RWPE2 (cell line): Measurements from ENCODE around the gene TRIM72.

ENCODE experiments used
- ATAC-seq: fragments of 200-7000 bp; cut with Tn5 transposase; 3 replicates; pipeline ENCODE4 v1.9.1; 2021; ENCODE audit warnings: low read depth
- DNase-seq: peaks from one replicate; pipeline ENCODE4 v3.0.0-alpha.2; 2020; ENCODE audit warnings: low spot score
- H3K27ac ChIP-seq: fragments of 450-650 bp; 2 replicates; pipeline ENCODE4 v1.5.1; 2017; ENCODE audit warnings: mild to moderate bottlenecking; ENCODE audit not compliant: poor library complexity, severe bottlenecking
- H3K27me3 ChIP-seq: fragments of 250-450 bp; sonication (Bioruptor Pico); 2 replicates; pipeline ENCODE4 v1.5.1; 2021; ENCODE audit warnings: mild to moderate bottlenecking, moderate library complexity; ENCODE audit not compliant: insufficient read depth, poor library complexity, severe bottlenecking
- H3K36me3 ChIP-seq: fragments of 250-450 bp; sonication (Bioruptor Pico); 2 replicates; pipeline ENCODE4 v1.5.1; 2020; ENCODE audit warnings: low read depth, mild to moderate bottlenecking, moderate library complexity
- H3K4me1 ChIP-seq: fragments of 250-450 bp; sonication (Bioruptor Pico); 2 replicates; pipeline ENCODE4 v1.5.1; 2021; ENCODE audit warnings: mild to moderate bottlenecking, moderate library complexity; ENCODE audit not compliant: insufficient read depth, poor library complexity, severe bottlenecking
- H3K4me3 ChIP-seq: fragments of 250-450 bp; sonication (Bioruptor Pico); 2 replicates; pipeline ENCODE4 v1.5.1; 2021; ENCODE audit warnings: mild to moderate bottlenecking, moderate library complexity; ENCODE audit not compliant: severe bottlenecking
- H3K9me3 ChIP-seq: fragments of 250-450 bp; sonication (Bioruptor Pico); 2 replicates; pipeline ENCODE4 v1.5.1; 2021; ENCODE audit warnings: mild to moderate bottlenecking, moderate library complexity; ENCODE audit not compliant: severe bottlenecking
- TF ChIP-seq, protein P1 (sequence below): fragments of 450-650 bp; IDR thresholded peaks from one replicate; pipeline ENCODE4 v1.5.1; 2017; ENCODE audit warnings: mild to moderate bottlenecking, moderate library complexity; ENCODE audit not compliant: poor library complexity, severe bottlenecking

The TRIM72 gene

DNA sequence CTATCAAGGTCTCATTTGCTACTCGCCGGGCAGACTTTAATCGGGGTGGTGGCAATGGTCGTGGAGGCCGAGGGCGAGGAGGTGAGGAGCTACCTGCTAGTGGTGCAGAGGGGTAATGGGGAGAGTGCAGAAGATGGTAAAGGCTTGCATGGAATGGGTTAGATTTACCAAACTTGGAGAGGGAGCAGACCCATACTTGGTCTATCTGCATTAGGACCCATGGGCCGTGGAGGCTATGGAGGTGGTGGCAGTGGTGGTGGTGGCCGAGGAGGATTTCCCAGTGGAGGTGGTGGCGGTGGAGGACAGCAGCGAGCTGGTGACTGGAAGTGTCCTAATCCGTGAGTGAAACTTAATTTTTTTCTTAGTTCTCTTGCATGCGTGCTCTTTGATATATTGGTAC is 23.9 kb upstream of the TRIM72 start:
- peaks cover 100% of the 10 kb centered on the region for H3K36me3 ChIP-seq
- no peak overlapping the region for H3K4me3 ChIP-seq
- no peak for ATAC-seq
- no peaks in the 10 kb centered on the region for H3K9me3 ChIP-seq
- DNase-seq = peak; percentile 19
- TF ChIP-seq, protein P1, sequence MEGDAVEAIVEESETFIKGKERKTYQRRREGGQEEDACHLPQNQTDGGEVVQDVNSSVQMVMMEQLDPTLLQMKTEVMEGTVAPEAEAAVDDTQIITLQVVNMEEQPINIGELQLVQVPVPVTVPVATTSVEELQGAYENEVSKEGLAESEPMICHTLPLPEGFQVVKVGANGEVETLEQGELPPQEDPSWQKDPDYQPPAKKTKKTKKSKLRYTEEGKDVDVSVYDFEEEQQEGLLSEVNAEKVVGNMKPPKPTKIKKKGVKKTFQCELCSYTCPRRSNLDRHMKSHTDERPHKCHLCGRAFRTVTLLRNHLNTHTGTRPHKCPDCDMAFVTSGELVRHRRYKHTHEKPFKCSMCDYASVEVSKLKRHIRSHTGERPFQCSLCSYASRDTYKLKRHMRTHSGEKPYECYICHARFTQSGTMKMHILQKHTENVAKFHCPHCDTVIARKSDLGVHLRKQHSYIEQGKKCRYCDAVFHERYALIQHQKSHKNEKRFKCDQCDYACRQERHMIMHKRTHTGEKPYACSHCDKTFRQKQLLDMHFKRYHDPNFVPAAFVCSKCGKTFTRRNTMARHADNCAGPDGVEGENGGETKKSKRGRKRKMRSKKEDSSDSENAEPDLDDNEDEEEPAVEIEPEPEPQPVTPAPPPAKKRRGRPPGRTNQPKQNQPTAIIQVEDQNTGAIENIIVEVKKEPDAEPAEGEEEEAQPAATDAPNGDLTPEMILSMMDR = no peak
- no peaks in the 10 kb centered on the region for H3K27me3 ChIP-seq
- no peak overlapping the region for H3K27ac ChIP-seq
- no peaks in the 10 kb centered on the region for H3K4me1 ChIP-seq

DNA sequence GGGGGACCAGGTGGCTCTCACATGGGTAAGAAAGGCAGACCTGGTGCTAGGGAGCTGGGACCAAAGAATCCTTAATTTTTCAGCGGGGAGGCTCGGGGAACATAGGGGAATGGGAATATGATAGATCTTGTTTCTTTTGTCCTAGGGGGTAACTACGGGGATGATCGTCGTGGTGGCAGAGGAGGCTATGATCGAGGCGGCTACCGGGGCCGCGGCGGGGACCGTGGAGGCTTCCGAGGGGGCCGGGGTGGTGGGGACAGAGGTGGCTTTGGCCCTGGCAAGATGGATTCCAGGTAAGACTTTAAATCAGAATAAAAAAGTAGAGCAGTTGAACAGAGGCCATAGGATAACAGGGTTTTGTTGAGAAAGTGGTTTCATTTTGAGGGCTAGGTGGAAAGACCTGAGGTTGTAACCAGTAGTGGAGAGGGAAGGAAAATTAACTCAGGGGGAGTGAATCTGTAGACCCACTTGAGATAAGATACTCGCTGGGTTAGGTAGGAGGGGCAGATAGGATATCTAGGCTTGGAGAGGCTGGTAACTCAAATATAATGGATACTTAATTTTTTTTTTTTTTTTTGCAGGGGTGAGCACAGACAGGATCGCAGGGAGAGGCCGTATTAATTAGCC is 23.0 kb upstream of the TRIM72 start:
- Histone ChIP-seq H3K27me3 (no peaks in the 10 kb centered on the region), H3K4me3 (no peak overlapping the region), H3K4me1 (no peaks in the 10 kb centered on the region), H3K9me3 (no peaks in the 10 kb centered on the region), H3K27ac (no peak overlapping the region), H3K36me3 (peaks cover 100% of the 10 kb centered on the region)
- DNase-seq = peak; percentile 23
- TF ChIP-seq, protein P1 = no peak
- ATAC-seq = no peak

DNA sequence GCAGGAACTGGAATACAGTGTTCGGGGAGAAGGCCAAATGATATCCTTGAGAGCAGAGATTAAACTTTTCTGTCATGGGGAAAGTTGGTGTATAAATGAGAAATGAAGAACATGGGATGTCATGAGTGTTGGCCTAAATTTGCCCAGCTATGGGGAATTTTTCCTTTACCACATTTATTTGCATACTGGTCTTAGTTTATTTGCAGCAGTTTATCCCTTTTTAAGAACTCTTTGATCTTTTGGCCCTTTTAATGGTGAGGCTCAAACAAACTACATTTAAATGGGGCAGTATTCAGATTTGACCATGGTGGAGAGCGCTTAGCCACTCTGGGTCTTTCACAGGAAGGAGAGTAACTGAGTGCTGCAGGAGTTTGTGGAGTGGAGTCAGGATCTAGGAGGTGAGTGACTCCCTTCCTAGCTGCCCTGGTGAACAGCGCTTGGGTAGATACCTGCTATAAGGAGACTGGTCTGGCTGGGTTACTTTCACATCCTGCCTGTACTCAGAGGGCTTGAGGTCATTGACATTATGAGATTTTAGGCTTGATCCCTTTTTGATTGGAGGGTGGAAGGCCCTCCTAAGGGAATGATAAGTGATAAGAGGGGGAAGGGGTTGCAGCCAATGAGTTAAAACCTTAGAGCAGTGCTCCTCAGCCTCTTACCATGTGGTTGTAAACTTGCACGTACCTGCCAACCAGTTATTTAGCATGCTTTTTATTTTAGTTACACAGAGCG is 22.1 kb upstream of the TRIM72 start:
- TF ChIP-seq, protein P1 = no peak
- ATAC-seq (no peak), DNase-seq (no peak)
- Histone ChIP-seq H3K4me3 (no peak overlapping the region), H3K27ac (no peak overlapping the region), H3K9me3 (no peaks in the 10 kb centered on the region), H3K36me3 (peaks cover 100% of the 10 kb centered on the region), H3K4me1 (no peaks in the 10 kb centered on the region), H3K27me3 (no peaks in the 10 kb centered on the region)

DNA sequence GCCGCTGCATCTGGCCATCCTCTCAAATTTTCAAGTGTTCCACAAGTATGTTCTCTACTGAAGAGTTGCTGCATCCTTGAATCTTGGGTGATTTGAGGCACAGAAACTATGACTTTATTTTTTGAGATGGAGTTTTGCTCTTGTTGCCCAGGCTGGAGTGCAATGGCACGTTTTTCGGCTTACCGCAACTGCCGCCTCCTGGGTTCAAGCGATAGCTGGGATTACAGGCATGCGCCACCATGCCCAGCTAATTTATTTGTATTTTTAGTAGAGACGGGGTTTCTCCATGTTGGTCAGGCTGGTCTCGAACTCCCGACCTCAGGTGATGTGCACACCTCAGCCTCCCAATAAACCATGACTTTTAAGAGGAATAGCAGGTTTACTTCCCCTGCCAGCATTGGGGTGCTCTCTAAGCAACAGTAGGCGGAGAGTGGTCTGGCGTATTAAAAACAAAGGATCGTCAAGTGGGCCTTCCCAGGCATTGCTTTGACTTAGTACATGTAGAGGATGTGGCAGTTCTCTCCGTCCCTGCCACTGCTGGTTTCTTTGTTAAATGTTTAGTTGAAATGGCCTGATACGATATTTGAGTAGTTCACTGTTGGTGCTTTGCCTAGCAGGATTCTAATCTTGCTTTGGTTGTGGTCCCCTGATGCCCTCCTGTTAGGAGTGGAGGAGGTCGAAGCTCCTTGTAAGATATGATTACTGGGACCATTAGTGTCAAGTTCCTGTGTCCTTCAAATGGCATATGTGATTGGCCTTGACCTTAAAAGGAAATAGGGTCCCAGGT is 20.9 kb upstream of the TRIM72 start:
- ATAC-seq = no peak

More for the DNA sequence above, 20.9 kb upstream of the TRIM72 start:
- Histone ChIP-seq H3K36me3 (peaks cover 94% of the 10 kb centered on the region), H3K4me1 (no peaks in the 10 kb centered on the region), H3K27ac (no peak overlapping the region), H3K9me3 (no peaks in the 10 kb centered on the region), H3K27me3 (no peaks in the 10 kb centered on the region), H3K4me3 (no peak overlapping the region)
- TF ChIP-seq, protein P1 = no peak
- no peak for DNase-seq
